Measurements from ENCODE around the gene DHFR2.
"Not testable (repeated sequence)": the region's sequence is repeated elsewhere in the genome, so short reads cannot be mapped to it uniquely, and the experiment has no call there.

DHFR2 gene

DNA sequence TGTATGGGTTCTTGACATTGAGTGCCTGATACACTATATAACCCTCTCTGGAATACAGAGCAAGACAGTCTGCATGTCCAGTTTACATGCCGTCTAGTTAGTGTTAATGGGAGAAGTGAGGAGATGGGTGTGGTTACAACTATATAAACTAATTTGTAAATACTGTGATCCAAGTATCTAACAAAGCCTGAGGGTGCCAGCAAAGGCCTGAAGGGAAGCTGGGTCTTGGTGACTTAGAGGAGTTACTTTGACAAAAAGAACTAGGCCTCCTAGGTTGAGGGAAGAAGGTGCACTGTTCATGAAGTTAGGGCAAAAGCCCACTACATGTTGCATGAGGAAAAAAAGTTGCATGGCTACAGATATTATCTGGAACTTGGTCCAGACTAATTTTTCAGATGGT lies 2.4 kb upstream of the DHFR2 start:
- DNase-seq, result no peak

DNA sequence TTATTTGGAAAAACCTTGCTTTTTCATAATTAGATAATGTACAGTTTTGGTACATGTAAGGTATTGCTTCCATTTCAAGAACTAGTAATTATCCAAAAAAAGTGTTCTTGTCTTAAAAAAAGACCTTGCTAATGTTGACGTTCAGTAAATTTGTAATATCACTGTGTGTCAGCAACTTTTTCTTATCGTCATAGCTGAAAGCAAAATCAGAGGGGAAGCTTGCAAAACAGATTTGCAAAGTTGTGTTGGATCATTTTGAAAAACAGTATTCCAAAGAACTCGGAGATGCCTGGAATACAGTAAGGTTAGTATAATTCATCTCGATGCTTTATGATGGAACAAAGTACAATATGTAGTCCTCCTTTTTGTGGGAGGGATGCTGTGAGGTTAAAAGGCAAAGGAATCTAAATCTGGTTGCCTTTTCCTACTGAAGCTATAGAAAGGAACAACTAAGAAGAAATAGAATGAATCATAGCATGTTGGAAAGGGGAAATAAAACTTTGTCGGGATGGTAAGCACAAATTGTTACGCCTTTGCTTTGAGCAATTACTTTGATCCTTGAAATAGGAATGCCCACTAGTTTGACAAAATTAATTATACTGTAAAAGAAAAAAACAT lies 1.6 kb upstream of the DHFR2 start:
- no peak for DNase-seq

DNA sequence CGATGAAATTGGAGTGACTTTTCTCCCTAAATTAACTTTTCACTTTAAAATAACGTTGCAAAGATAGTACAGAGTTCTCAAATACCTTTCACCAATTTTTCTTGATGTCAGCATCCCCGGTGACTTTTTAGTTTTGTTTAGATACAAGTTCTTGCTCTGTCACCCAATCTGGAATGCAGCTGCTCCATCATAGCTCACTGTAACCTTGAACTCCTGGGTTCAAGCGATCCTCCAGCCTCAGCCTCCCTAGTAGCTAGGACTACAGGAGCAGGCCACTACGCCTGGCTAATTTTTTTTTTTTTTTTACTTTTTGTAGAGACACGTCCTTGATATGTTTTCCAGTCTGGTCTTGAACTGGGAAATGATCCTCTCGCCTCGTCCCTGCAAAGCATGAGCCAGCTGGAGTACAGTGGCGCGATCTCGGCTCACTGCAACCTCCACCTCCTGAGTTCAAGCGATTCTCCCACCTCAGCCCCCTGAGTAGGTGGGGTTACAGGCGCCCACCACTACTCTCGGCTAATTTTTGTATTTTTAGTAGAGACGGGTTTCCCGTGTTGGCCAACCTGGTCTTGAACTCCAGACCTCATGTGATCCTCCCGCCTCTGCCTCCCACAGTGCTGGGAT lies 892 bp upstream of the DHFR2 start:
- DNase-seq, result no peak

DNA sequence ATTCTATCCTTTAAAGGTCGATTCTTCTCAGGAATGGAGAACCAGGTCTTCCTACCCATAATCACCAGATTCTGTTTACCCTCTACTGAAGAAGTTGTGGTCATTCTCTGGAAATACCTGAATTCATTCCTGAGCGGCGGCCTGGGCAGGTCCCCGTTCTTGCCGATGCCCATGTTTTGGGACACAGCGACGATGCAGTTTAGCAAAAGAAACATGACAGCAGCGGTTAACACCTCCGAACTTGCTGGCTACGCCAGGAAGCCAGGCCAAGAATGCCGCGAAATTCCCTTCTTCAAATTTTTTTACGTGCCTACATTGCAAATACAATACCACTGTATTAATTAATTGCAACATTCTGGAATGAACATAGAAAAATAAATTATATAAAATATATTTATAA lies 1.4 kb downstream of the DHFR2 start:
- DNase-seq, result no peak

DNA sequence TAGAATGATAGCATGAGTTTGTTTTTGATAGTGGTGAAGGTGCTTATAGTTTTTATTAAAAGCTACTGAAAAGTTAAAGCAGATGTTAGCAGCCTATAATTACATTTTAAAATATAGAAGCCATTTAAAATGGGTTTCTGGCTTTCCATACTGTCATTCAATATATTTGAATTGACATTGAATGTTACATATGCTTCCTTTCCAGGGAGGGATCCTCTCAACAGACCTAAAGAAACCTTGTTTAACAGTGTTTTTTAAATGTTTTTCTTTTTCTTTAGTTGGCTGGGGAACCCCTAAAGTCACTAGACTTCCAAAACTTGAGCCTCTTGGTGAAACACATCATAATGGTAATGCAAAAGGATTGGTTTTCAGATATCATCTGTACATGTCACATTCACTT lies 12.2 kb downstream of the DHFR2 start:
- no peak for DNase-seq

DNA sequence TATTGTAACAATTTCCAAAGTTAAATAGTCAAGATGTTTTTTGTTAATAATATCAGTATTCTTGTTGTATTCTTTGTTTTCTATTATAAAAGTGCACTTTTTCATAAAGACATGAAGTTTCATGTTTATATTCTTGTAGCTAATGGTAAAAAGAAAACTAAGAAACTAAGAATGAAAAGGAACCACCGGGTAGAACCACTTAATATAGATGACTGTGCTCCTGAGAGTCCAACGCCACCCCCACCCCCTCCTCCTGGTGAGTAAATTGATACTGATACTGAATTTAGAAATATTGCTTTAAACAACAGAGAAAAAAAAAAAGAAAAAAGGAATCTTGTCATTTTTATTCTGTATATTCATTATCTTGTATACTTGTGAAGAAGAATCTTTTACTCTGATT lies 13.4 kb downstream of the DHFR2 start:
- no peak for DNase-seq

DNA sequence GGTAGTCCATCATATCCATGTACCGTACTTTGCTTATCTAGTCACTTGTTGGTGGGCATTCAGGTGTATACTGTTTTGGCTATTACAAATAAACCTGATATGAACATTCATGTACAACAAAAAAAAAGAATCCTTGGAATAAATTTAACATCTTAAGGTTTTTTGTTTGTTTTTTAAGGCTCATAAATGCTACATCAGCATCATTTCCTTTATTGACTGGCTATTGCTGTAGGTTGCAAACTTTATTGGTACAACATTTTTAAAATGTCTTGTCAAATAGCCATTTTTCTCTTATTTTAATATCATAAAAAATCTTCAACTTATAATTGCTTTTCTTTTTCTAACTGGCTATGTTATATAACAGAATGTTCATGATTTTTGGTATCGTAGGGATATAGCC lies 16.2 kb downstream of the DHFR2 start:
- no peak for DNase-seq

DNA sequence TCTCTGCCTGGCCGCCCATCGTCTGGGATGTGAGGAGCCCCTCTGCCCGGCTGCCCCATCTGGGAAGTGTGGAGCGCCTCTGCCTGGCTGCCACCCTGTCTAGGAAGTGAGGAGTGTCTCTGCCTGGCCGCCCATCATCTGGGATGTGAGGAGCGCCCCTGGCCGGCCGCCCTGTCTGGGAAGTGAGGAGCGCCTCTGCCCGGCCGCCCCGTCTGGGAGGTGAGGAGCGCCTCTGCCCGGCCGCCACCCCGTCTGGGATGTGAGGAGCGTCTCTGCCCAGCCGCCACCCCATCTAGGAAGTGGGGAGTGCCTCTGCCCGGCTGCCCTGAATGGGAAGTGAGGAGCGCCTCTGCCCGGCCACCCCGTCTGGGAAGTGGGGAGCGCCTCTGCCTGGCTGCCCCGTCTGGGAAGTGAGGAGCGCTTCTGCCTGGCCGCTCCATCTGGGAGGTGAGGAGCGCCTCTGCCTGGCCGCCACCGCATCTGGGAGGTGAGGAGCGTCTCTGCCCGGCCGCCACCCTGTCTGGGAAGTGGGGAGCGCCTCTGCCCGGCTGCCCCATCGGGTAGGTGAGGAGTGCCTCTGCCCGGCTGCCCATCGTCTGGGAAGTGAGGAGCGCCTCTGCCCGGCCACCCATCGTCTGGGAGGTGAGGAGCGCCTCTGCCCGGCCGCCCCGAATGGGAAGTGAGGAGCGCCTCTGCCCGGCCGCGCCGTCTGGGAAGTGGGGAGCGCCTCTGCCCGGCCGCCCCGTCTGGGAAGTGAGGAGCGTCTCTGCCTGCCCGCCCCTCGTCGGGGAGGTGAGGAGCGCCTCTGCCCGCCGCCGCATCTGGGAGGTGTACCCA lies 18.4 kb downstream of the DHFR2 start:
- not testable (repeated sequence) for DNase-seq

DNA sequence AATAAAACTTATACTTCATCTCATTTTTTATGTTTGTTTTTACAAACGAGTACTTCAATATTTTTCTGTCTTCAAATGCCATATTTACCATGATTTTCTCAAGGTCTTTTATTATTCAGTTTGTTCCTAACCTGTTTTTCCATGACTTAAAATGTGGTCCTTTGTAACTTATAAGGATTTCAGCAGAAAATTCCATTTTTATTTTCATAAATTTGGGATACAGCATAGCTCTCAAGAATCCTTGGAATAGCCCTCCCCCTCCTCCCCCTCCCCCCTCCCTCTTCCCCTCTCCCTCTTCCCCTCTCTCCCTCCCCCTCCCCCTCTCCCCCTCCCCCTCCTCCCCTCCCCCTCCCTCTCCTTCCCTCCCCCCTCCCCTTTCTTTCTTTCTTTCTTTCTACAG lies 19.4 kb downstream of the DHFR2 start:
- no peak for DNase-seq

DNA sequence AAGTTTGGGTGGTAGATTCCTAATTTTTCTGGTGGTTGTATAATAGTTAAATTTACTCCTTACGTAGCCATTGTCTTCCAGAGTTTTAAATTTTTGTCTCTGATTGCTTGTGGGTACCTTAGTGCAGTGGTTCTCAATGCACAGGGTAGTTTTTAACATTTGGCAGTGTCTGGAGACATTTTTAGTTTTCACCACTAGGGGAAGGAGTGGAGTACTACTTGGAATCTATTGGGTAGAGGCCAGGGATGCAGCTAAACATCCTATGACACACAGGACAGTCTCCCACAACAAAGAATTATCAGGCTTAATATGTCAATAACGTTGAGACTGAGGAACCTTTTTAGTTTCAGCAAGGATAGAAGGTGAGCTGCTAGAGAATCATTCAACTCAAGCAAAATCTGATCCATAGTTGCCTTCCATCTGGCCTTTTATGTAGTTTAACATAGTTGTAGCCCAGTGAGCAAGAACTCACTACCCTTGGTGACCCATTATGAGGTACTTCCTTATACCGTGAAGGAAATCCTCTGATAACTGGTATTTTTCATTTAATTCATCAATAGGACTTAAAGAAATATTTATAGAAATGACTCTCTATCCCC lies 25.7 kb downstream of the DHFR2 start:
- DNase-seq, result peak; percentile 61

DNA sequence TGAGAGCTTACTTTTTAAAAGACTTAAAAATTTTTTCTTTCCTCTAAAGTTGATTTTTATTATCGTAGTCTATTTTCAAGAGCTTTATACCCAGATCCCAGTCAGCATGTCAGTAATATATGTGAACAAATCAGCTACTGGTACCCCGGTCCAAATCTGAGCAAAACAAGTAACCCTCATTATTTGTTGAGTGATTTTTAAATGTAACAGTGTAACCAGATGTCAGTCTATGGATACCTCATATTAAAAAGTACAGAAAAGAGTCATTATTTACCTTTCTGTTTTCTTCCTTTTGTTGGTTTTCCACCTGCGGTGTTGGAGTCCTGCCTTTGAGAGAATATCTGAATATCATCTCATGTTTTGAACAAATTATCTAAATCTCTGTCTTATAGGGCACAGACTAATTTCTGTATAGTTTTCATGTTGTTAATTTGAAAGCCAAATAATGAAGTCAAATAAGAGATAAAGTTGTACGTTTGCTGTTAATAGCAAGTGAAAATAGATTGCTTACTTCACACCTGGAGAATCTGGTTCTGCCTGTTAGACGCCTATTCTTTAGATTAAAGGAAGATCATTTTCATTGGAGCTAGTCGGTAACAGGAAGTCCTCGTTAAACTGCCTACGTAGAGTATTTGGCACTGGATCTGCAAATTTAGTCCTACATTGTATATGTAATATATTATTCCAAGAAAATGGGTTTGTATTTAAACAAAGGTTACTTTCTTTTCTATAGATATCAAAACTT lies 34.5 kb downstream of the DHFR2 start, which contains the start of gene STX19:
TSS of gene STX19 (minus strand) at position 505 of the 745 bp plus-strand sequence. CDS start 13,328 bp downstream, outside the sequence.
- DNase-seq, result no peak

DNA sequence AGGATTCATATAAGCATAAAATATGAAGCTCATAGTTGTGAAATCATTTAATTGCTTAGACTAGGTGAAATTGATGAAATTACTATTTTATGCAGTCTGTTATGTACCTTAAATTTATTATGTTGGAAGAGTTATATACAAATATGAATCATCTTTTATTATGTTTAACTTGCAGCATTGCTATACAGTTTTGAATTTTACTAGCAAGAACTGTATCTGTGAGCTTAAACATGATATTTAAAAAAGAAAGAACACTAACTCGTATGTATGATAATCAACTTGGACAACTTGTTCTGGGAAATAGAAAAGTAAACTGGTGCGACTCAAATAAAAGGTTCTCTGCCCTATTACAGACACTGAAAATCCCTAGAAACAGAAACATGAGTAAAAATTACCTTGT lies 36.1 kb downstream of the DHFR2 start:
- no peak for DNase-seq

DNA sequence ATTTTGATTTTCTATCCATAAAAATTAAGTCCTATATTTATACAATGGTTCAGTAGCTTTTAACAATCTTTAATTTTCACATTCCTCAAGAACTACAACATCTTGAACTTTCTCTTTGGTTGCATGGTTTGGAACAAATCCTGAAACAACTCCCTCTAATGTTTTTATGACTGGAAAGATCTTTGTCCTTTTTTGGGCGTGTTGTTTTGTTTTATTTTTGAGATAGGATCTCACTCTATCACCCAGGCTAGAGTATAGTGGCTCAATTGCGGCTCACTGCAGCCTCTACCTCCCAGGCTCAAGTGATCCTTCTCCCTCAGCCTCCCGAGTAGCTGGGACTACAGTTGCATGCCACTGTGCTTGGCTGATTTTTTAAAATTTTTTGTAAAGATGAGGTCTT lies 38.3 kb downstream of the DHFR2 start:
- peak; percentile 37 for DNase-seq

DNA sequence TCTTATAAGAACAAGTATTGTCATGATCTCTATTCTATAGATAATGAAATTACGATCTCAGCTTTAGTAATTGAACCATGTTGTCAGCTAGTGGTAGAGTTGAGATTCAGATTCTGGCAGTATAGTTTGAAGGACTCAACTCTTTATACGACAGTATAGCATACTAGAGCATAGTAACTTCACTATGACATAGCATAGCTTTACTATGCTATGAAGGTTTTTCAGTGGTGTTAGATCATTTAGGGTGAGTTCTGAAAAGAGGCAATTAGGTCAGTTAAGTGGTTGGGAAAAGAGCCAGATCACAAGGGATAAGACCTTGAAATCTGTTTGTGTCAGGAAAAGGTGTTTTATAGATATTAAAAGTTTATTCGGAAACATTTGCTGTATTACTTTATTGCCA lies 42.4 kb downstream of the DHFR2 start:
- no peak for DNase-seq

DNA sequence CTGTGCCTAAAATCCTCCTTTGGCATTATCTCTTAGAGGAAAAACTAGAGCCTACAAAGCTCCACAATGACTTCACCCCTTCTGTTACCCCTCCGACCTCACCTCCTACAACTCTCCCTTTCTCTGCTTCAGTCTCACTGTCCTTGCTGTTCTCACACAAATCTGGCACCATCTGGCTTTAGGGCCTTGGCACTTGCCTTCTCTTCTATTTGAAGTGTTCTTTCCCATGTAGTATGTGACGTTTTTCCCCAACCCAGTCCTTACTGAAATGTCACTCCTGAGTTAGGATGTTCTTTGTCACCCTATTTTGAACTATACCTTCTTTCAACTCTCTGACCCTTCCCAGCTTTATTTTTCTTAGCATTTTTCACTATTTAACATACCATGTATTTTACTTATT lies 43.1 kb downstream of the DHFR2 start:
- DNase-seq, result no peak

DNA sequence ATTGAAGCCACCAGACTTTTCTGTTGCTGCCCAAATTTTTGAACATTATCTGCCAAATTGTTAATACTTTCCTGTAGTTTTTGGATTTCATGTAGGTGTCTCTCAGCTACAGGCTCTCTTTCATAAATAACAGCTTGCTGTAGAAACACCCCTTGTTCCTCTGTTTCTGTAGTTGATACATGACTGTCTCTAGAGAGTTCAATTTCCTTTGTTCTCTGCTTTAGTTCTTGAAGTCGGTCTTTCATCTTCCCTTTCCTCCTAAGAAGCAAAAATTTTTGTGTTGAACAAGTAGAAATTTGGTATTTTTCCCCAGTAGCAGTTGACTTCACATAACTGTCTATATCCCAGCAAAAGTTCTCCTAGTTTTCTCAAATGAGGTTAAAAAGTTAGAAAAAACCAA lies 47.7 kb downstream of the DHFR2 start:
- no peak for DNase-seq

DNA sequence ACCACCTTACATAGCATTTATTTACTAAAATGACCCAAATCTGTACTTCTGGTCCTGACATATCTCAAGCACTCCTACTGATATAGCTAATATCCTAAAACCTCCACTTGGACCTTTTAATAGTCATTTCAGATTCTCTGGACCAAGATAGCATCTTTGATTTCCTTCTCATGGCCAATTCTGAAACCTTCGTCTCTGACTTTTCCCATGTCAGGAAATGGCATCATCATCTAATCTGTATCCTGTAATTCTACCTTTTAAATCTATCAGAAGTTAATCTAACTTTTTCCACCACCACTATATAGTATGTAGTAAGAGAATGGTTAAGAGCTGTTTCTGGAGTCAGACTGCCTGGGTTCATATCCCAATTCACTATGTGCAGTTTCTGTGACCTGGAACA lies 50.5 kb downstream of the DHFR2 start:
- no peak for DNase-seq

DNA sequence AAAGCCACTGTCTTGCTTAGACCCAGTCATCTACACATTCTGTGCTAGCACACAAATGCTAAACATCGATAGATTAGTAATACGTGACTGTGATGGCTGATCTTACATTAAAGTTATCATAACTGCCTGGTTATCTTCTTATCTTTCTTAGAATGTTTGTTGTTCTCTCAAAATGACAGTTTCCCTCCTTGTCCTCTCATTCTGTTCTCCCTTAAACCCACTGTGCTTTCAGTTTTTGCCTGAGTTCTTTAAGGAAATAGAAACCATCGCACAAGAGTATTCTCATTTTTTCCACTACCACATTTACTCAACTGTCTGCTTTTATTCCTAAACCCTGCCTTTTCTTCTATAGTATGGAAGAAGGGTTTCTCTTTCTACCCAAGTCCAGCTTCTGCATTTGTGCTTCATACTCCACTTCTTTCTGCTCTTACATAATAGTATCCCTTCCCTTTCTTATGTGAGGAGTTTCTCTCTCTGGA lies 51.4 kb downstream of the DHFR2 start:
- no peak for DNase-seq

DNA sequence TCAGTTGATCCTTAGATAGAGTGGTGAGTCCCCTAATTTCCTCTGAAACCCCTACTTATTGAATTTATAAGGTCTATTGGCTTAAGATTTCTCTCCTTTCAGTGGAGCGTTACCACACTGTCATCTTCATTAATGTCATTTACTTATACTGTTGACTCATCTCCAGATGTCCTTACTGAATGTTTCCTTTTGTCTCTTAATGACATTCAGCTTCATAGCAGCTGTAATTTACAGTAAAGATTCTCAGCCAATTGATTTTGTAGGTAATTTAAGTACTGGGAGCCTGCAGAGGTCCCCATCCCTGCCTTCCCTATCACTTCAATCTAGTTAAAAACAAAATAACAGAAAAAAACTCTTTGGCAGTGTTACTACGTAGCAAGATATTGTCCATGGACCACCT lies 53.1 kb downstream of the DHFR2 start:
- DNase-seq, result no peak

DNA sequence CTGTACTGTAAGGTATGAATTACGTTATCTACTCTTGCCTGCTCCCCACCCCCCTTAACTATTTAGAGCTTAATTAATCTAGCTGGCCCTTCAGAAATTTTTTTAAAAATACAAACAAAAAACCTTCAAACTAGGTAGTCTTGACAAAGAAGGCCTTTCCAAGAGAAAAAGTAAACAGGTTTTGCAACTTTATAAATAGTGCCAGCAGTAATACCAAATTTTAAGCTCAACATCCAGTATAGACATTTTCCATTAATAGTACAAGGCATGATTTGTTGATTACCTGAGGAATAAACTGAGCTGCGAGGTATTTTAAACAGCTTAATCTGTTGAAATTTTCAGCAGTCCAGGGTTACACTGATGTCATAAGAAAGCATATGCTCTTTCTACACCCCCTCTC lies 54.5 kb downstream of the DHFR2 start:
- DNase-seq, result no peak

Measured in fibroblast of skin of right biceps (primary cell).